H9 (cell line): ENCODE results near the gene PAIP1. TPM values are rescaled to one million over a fixed set of nuclear protein-coding genes. Genes with fewer than 3 reads are reported as not detected.

Source experiments
- DNase-seq: peaks from one replicate; pipeline ENCODE4 v3.0.0-alpha.2; 2017
- H2AFZ ChIP-seq: one replicate; pipeline ENCODE4 v1.6.1; 2013; ENCODE audit warnings: mild to moderate bottlenecking, low read length, control low read depth, moderate library complexity
- H2AK5ac ChIP-seq: 2 replicates; pipeline ENCODE4 v1.6.1; 2013; ENCODE audit warnings: low read length, control low read depth, mixed read lengths; ENCODE audit not compliant: insufficient read length
- H2BK120ac ChIP-seq: one replicate; pipeline ENCODE4 v1.6.1; 2013; ENCODE audit warnings: low read depth, mild to moderate bottlenecking, low read length, control low read depth, inconsistent platforms; ENCODE audit not compliant: poor library complexity, severe bottlenecking
- H2BK12ac ChIP-seq: 2 replicates; pipeline ENCODE4 v1.6.1; 2013; ENCODE audit warnings: low read length, control low read depth, mixed read lengths, low read depth; ENCODE audit not compliant: insufficient read length
- H2BK15ac ChIP-seq: 2 replicates; pipeline ENCODE4 v1.6.1; 2013; ENCODE audit warnings: low read depth, low read length, control low read depth
- H2BK20ac ChIP-seq: one replicate; pipeline ENCODE4 v1.6.1; 2013; ENCODE audit warnings: low read depth, mild to moderate bottlenecking, low read length, control low read depth, inconsistent platforms; ENCODE audit not compliant: poor library complexity, severe bottlenecking
- H2BK5ac ChIP-seq: 2 replicates; pipeline ENCODE4 v1.6.1; 2013; ENCODE audit warnings: low read length, control low read depth, mixed read lengths; ENCODE audit not compliant: insufficient read length
- H3K14ac ChIP-seq: 2 replicates; pipeline ENCODE4 v1.6.1; 2013; ENCODE audit warnings: low read length, control low read depth; ENCODE audit not compliant: insufficient read depth
- H3K18ac ChIP-seq: 2 replicates; pipeline ENCODE4 v1.6.1; 2013; ENCODE audit warnings: low read depth, mild to moderate bottlenecking, mixed read lengths, low read length, control low read depth; ENCODE audit not compliant: insufficient read length
- H3K23ac ChIP-seq: 2 replicates; pipeline ENCODE4 v1.6.1; 2013; ENCODE audit warnings: low read length, control low read depth, mixed read lengths, low read depth; ENCODE audit not compliant: insufficient read length
- H3K23me2 ChIP-seq: 2 replicates; pipeline ENCODE4 v1.6.1; 2013; ENCODE audit warnings: low read depth, mild to moderate bottlenecking, mixed read lengths, low read length, control low read depth; ENCODE audit not compliant: insufficient read length, poor library complexity, severe bottlenecking
- H3K27ac ChIP-seq: 2 replicates; pipeline ENCODE4 v1.5.1; 2013; ENCODE audit warnings: low read length, control low read depth, mixed read lengths, low read depth; ENCODE audit not compliant: insufficient read length
- H3K27me3 ChIP-seq: 2 replicates; pipeline ENCODE4 v1.6.1; 2013; ENCODE audit warnings: low read length, control low read depth, inconsistent platforms; ENCODE audit not compliant: insufficient read depth
- H3K4ac ChIP-seq: 2 replicates; pipeline ENCODE4 v1.6.1; 2013; ENCODE audit warnings: low read depth, mild to moderate bottlenecking, control low read depth, inconsistent platforms, low read length, moderate library complexity
- H3K4me1 ChIP-seq: 2 replicates; pipeline ENCODE4 v1.6.1; 2013; ENCODE audit warnings: low read length, control low read depth, inconsistent platforms; ENCODE audit not compliant: insufficient read depth
- H3K4me2 ChIP-seq: 2 replicates; pipeline ENCODE4 v1.6.1; 2013; ENCODE audit warnings: low read length, control low read depth, mixed read lengths; ENCODE audit not compliant: insufficient read length, insufficient read depth
- H3K56ac ChIP-seq: 2 replicates; pipeline ENCODE4 v1.6.1; 2013; ENCODE audit warnings: low read depth, mild to moderate bottlenecking, mixed read lengths, low read length, control low read depth; ENCODE audit not compliant: insufficient read length
- H3K79me1 ChIP-seq: 2 replicates; pipeline ENCODE4 v1.6.1; 2013; ENCODE audit warnings: low read depth, mild to moderate bottlenecking, moderate library complexity, low read length, control low read depth, inconsistent platforms; ENCODE audit not compliant: insufficient read depth, poor library complexity, severe bottlenecking
- H3K79me2 ChIP-seq: 2 replicates; pipeline ENCODE4 v1.6.1; 2013; ENCODE audit warnings: low read length, control low read depth, inconsistent platforms; ENCODE audit not compliant: insufficient read depth
- H3K9ac ChIP-seq: 2 replicates; pipeline ENCODE4 v1.6.1; 2013; ENCODE audit warnings: low read length, control low read depth, mixed read lengths; ENCODE audit not compliant: insufficient read length; ENCODE audit errors: extremely low read depth
- H3K9me3 ChIP-seq: one replicate; pipeline ENCODE4 v1.6.1; 2013; ENCODE audit warnings: low read depth, low read length, inconsistent platforms; ENCODE audit not compliant: control insufficient read depth
- H3T11ph ChIP-seq: one replicate; pipeline ENCODE4 v1.6.1; 2013; ENCODE audit warnings: mild to moderate bottlenecking, low read length, control low read depth, inconsistent platforms
- H4K20me1 ChIP-seq: one replicate; pipeline ENCODE4 v1.6.1; 2013; ENCODE audit not compliant: control insufficient read depth, insufficient read length, insufficient read depth
- H4K5ac ChIP-seq: 2 replicates; pipeline ENCODE4 v1.6.1; 2013; ENCODE audit warnings: low read depth, mild to moderate bottlenecking, mixed read lengths, low read length, control low read depth; ENCODE audit not compliant: insufficient read length
- H4K8ac ChIP-seq: replicated peaks from 2 replicates; pipeline ENCODE4 v1.6.1; 2013; ENCODE audit warnings: low read length, control low read depth, mixed read lengths, low read depth; ENCODE audit not compliant: insufficient read length
- H4K91ac ChIP-seq: 2 replicates; pipeline ENCODE4 v1.6.1; 2013; ENCODE audit warnings: low read depth, mild to moderate bottlenecking, moderate library complexity, mixed read lengths, low read length, control low read depth; ENCODE audit not compliant: insufficient read length
- H3K27ac Mint-ChIP-seq, 3 experiments: 2 replicates in 2 of 3; 3 replicates in 1 of 3; pipeline ENCODE4 v1.8.0; 2020 to 2021; ENCODE audit warnings: mixed read lengths in 3 of 3, mild to moderate bottlenecking in 1 of 3, moderate library complexity in 1 of 3
- H3K27me3 Mint-ChIP-seq: 2 replicates; pipeline ENCODE4 v1.8.0; 2021; ENCODE audit warnings: low read depth, mild to moderate bottlenecking, moderate library complexity, mixed read lengths
- H3K36me3 Mint-ChIP-seq, 3 experiments: 2 replicates in 2 of 3; 3 replicates in 1 of 3; pipeline ENCODE4 v1.8.0; 2020 to 2021; ENCODE audit warnings: low read depth in 3 of 3, mixed read lengths in 3 of 3; ENCODE audit not compliant: insufficient read depth in 1 of 3
- H3K4me1 Mint-ChIP-seq, 2 experiments: 2 replicates each; pipeline ENCODE4 v1.8.0; 2020; ENCODE audit warnings: mixed read lengths in 2 of 2
- H3K4me3 Mint-ChIP-seq, 2 experiments: 2 replicates in 1 of 2; 3 replicates in 1 of 2; pipeline ENCODE4 v1.8.0; 2020 to 2021; ENCODE audit warnings: mild to moderate bottlenecking in 2 of 2, mixed read lengths in 2 of 2, moderate library complexity in 1 of 2
- H3K9me3 Mint-ChIP-seq, 2 experiments: 2 replicates in 1 of 2; 3 replicates in 1 of 2; pipeline ENCODE4 v1.8.0; 2020; ENCODE audit warnings: mild to moderate bottlenecking in 2 of 2, mixed read lengths in 2 of 2, moderate library complexity in 1 of 2
- CTCF ChIP-seq: fragments of 200-600 bp; sonication (generic); conservative IDR thresholded peaks from 3 replicates; pipeline ENCODE4 v1.8.0; 2021; ENCODE audit warnings: antibody characterized with exemption, mild to moderate bottlenecking
- WGBS: extraction: QIAGEN DNeasy Blood & Tissue Kit; methylation state at CpG from one replicate; pipeline ENCODE4 v1.1.7; 2013; ENCODE audit warnings: missing lambda C conversion rate, low lambda C conversion rate, mixed read lengths; ENCODE audit not compliant: insufficient read length; ENCODE audit errors: extremely low coverage; 5-methylcytosine and 5-hydroxymethylcytosine counted together
- total RNA-seq: library from RNA; stranded (reverse); gene quantifications from 2 replicates; pipeline ENCODE4 v1.2.1, GENCODE V29; 2021

PAIP1 gene
- total RNA-seq, 1 experiment from 2014 or later = 92.9 TPM

- Histone ChIP-seq H3K27me3 (no peaks in the 10 kb centered on the region), H2AK5ac (no peak overlapping the region), H3K56ac (no peak overlapping the region), H3K23ac (no peak overlapping the region), H2BK15ac (no peak overlapping the region), H2BK120ac (no peak overlapping the region), H3K79me2 (no peaks in the 10 kb centered on the region), H3K27ac (no peak overlapping the region), H3K4me1 (no peaks in the 10 kb centered on the region; the same call in 1 of the 2 replicates), H3K18ac (no peak overlapping the region), H4K8ac (no peak overlapping the region), H2AFZ (no peak overlapping the region), H3K79me1 (no peaks in the 10 kb centered on the region), H2BK20ac (no peak overlapping the region), H4K20me1 (no peaks in the 10 kb centered on the region), H3K4ac (no peak overlapping the region), H3K14ac (no peak overlapping the region), H3K9ac (no peak overlapping the region), H3K9me3 (no peaks in the 10 kb centered on the region), H3T11ph (no peak overlapping the region), H4K91ac (no peak overlapping the region), H2BK12ac (no peak overlapping the region), H2BK5ac (no peak overlapping the region), H3K23me2 (peaks cover 13% of the 10 kb centered on the region), H4K5ac (no peak overlapping the region), H3K4me2 (no peak overlapping the region)
- Mint-ChIP-seq H3K4me1 (peaks cover 32 to 34% of the 10 kb centered on the region in 2 experiments), H3K27ac (no peak overlapping the region), H3K36me3 (peaks cover 11 to 18% (median 15%) of the 10 kb centered on the region in 3 experiments), H3K4me3 (no peak overlapping the region), H3K27me3 (peaks cover 3% of the 10 kb centered on the region; the same call in 1 of the 2 replicates), H3K9me3 (peaks cover 0 to 4% of the 10 kb centered on the region in 2 experiments; a peak in 2 of 5 replicates)
- DNase-seq = no peak
- TF ChIP-seq CTCF = no peak
- WGBS = no CpG with 5 or more reads among the region's 4 CpGs
These were observed 47.8 kb upstream of the PAIP1 start for GRCh38 chr5:43604699-43605098.
